ENCODE data around the gene ARMC8. TPM values are rescaled to one million over a fixed set of nuclear protein-coding genes. Genes with fewer than 3 reads are reported as not detected.

Gene ARMC8, protein sequence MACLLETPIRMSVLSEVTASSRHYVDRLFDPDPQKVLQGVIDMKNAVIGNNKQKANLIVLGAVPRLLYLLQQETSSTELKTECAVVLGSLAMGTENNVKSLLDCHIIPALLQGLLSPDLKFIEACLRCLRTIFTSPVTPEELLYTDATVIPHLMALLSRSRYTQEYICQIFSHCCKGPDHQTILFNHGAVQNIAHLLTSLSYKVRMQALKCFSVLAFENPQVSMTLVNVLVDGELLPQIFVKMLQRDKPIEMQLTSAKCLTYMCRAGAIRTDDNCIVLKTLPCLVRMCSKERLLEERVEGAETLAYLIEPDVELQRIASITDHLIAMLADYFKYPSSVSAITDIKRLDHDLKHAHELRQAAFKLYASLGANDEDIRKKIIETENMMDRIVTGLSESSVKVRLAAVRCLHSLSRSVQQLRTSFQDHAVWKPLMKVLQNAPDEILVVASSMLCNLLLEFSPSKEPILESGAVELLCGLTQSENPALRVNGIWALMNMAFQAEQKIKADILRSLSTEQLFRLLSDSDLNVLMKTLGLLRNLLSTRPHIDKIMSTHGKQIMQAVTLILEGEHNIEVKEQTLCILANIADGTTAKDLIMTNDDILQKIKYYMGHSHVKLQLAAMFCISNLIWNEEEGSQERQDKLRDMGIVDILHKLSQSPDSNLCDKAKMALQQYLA
- total RNA-seq (ENCODE audit: low replicate concordance) = 61.9 and 80.3 TPM in 2 replicates

DNA sequence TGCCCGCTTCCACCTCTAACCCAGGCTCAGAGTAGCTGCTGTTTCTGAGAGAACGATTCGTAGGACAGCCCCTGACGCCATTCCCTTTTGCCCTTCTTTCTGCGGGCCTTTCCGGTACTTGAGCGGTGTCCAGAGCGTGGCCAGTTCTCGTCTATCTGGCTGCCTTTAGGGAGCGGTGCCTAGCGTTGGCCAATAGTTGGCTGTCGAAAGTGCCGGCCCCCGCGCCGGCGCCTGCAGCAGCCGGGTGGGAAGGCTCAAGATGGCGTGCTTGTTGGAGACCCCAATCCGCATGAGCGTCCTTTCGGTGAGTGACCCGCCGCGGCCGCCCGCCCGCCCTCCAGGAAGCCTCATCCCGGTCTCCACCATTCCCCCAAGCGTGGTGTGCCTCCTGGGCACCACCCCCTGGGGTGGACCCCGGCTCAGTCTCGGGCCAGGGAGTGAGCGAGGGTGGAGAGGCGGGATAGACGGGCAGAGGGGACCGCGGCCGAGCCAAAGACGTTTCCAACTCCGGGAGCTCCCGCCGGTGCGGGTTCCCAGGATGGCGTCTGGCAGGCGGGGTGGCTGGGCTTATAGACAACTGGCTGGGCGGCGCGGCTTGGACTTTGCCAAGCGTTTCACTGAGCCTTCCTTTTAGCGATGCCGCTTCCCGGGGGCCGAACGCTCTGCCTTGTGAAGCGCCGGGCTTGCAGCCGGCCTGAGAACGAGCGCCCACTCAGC, at the start of gene ARMC8:
ARMC8 (plus strand) TSS at position 6 of the 717 bp plus-strand sequence; CDS start at position 260, 254 bp downstream.
- peak within 1 kb of the TSS; percentile 100 for H3K27ac Mint-ChIP-seq
- H3K9me3 ChIP-seq (ENCODE audit: low read depth) = no peaks in the 10 kb centered on the region
- H3K36me3 ChIP-seq = peaks cover 7% of the 10 kb centered on the region
- H3K9me3 Mint-ChIP-seq = no peaks in the 10 kb centered on the region
- peaks cover 27% of the 10 kb centered on the region for H3K27me3 ChIP-seq
- peak within 1 kb of the TSS; percentile 94 for H3K27ac ChIP-seq
- peaks cover 18% of the 10 kb centered on the region for H3K4me1 Mint-ChIP-seq
- H3K36me3 Mint-ChIP-seq = peaks cover 14% of the 10 kb centered on the region
- H3K4me1 ChIP-seq = peaks cover 13% of the 10 kb centered on the region
- peak within 1 kb of the TSS; percentile 95 for H3K4me3 Mint-ChIP-seq
- TF ChIP-seq EZH2 (IDR thresholded peaks at IDR 0.05) = no peak
- no peak for TF ChIP-seq EZH2phosphoT487 (IDR thresholded peaks at IDR 0.05)
- TF ChIP-seq, protein P1, sequence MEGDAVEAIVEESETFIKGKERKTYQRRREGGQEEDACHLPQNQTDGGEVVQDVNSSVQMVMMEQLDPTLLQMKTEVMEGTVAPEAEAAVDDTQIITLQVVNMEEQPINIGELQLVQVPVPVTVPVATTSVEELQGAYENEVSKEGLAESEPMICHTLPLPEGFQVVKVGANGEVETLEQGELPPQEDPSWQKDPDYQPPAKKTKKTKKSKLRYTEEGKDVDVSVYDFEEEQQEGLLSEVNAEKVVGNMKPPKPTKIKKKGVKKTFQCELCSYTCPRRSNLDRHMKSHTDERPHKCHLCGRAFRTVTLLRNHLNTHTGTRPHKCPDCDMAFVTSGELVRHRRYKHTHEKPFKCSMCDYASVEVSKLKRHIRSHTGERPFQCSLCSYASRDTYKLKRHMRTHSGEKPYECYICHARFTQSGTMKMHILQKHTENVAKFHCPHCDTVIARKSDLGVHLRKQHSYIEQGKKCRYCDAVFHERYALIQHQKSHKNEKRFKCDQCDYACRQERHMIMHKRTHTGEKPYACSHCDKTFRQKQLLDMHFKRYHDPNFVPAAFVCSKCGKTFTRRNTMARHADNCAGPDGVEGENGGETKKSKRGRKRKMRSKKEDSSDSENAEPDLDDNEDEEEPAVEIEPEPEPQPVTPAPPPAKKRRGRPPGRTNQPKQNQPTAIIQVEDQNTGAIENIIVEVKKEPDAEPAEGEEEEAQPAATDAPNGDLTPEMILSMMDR (IDR thresholded peaks at IDR 0.05) = no peak
- DNase-seq (ENCODE audit: low spot score) = peak; percentile 82
- peak within 1 kb of the TSS; percentile 86 for H3K4me2 ChIP-seq
- peak within 1 kb of the TSS; percentile 95 for H2AFZ ChIP-seq (replicated peaks)
- H3K9ac ChIP-seq = peak within 1 kb of the TSS; percentile 94
- peak within 1 kb of the TSS; percentile 72 for H3K4me3 ChIP-seq
- H3K79me2 ChIP-seq (ENCODE audit: low read depth) = peaks cover 51% of the 10 kb centered on the region
- H3F3A ChIP-seq (ENCODE audit: low read depth) = peaks cover 6% of the 10 kb centered on the region
- peaks cover 22% of the 10 kb centered on the region for H4K20me1 ChIP-seq (ENCODE audit: low read depth)
- peaks cover 12% of the 10 kb centered on the region for H3K27me3 Mint-ChIP-seq (ENCODE audit: insufficient read depth, low read depth)

DNA sequence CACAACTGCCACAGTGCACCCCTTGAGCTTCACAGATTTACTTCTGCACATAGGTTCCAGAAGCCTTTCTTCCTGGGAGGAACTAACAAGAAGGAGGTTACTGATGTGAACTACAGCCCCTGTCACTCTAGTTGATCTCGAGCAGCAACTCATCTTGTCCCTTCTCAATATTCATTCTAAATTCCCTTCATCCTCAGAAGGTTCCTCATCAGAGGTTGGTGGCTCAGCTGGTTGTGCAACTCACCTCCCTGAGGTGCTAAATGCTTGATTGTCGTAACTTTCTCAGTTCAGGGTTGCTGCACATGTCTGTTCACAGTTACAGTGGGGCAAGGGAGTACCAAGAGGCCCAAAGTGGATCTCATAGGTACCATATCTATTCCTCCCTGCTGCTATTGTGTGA, 49.2 kb upstream of the ARMC8 start:
- Histone ChIP-seq H3K27me3 (no peaks in the 10 kb centered on the region), H2AFZ (replicated peaks) (no peak overlapping the region), H3K9me3 (ENCODE audit: low read depth) (no peaks in the 10 kb centered on the region), H3K79me2 (ENCODE audit: low read depth) (no peaks in the 10 kb centered on the region), H3K4me2 (no peak overlapping the region), H3K27ac (no peak overlapping the region), H3K36me3 (no peaks in the 10 kb centered on the region), H3K4me3 (no peak overlapping the region), H3K4me1 (no peaks in the 10 kb centered on the region), H3K9ac (no peak overlapping the region), H4K20me1 (ENCODE audit: low read depth) (no peaks in the 10 kb centered on the region), H3F3A (ENCODE audit: low read depth) (no peaks in the 10 kb centered on the region)
- no peaks in the 10 kb centered on the region for H3K4me1 Mint-ChIP-seq
- DNase-seq (ENCODE audit: low spot score) = no peak
- H3K4me3 Mint-ChIP-seq = no peak overlapping the region
- H3K36me3 Mint-ChIP-seq = no peaks in the 10 kb centered on the region
- H3K27me3 Mint-ChIP-seq (ENCODE audit: insufficient read depth, low read depth) = no peaks in the 10 kb centered on the region
- no peak overlapping the region for H3K27ac Mint-ChIP-seq
- TF ChIP-seq, protein P1 (IDR thresholded peaks at IDR 0.05) = no peak
- TF ChIP-seq EZH2phosphoT487 (IDR thresholded peaks at IDR 0.05) (no peak), EZH2 (IDR thresholded peaks at IDR 0.05) (no peak)
- H3K9me3 Mint-ChIP-seq = no peaks in the 10 kb centered on the region

DNA sequence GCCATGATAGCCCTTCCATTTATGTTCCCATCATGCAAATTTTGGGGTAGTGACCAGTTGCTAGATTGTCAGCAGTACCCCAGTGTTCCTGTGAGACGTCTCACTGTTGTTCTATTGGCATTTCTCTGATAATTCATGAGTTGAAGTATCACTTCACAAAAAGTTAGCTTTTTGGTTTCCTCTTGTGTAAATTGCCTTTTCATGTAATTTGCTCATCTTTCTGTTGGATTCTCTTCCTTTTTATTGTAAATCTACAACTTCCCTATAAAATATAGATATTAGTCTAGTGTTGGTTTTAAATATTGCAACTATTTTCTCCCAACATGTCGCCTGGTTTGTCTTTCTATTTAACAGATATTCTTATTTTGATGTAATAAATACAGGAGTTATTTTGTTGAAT, 47.4 kb upstream of the ARMC8 start:
- no peak for DNase-seq (ENCODE audit: low spot score)
- H3K79me2 ChIP-seq (ENCODE audit: low read depth) = no peaks in the 10 kb centered on the region

More for the DNA sequence above, 47.4 kb upstream of the ARMC8 start:
- Histone ChIP-seq H3K4me2 (no peak overlapping the region), H3K9ac (no peak overlapping the region), H3K9me3 (ENCODE audit: low read depth) (no peaks in the 10 kb centered on the region), H3K27ac (no peak overlapping the region), H2AFZ (replicated peaks) (no peak overlapping the region), H3K27me3 (no peaks in the 10 kb centered on the region), H4K20me1 (ENCODE audit: low read depth) (no peaks in the 10 kb centered on the region), H3K36me3 (no peaks in the 10 kb centered on the region), H3F3A (ENCODE audit: low read depth) (no peaks in the 10 kb centered on the region), H3K4me3 (no peak overlapping the region), H3K4me1 (no peaks in the 10 kb centered on the region)
- H3K4me1 Mint-ChIP-seq = no peaks in the 10 kb centered on the region
- H3K36me3 Mint-ChIP-seq = no peaks in the 10 kb centered on the region
- H3K27me3 Mint-ChIP-seq (ENCODE audit: insufficient read depth, low read depth) = no peaks in the 10 kb centered on the region
- H3K4me3 Mint-ChIP-seq = no peak overlapping the region
- no peak for TF ChIP-seq EZH2 (IDR thresholded peaks at IDR 0.05)
- TF ChIP-seq EZH2phosphoT487 (IDR thresholded peaks at IDR 0.05) = no peak
- TF ChIP-seq, protein P1 (IDR thresholded peaks at IDR 0.05) = no peak
- no peak overlapping the region for H3K27ac Mint-ChIP-seq
- H3K9me3 Mint-ChIP-seq = peaks cover 7% of the 10 kb centered on the region

Data from neural progenitor cell (in vitro differentiated cells).